H1 (cell line): ENCODE results near the gene CCNG2. TPM values are rescaled to one million over a fixed set of nuclear protein-coding genes. Genes with fewer than 3 reads are reported as not detected.
A peak's percentile ranks its signal among the peaks of the same experiment; 100 is the strongest.

Source experiments
- BACH1 ChIP-seq: IDR thresholded peaks from 2 replicates; pipeline ENCODE4 v1.6.1; 2012; ENCODE audit warnings: low read length, improper control_type of control experiment
- GTF2F1 ChIP-seq: IDR thresholded peaks from 2 replicates; pipeline ENCODE4 v1.6.1; 2012; ENCODE audit warnings: low read depth, low read length, improper control_type of control experiment, borderline replicate concordance
- HDAC2 ChIP-seq, 2 experiments: fragments of 300-600 bp in 1 of 2; sonication (generic) in 1 of 2; IDR thresholded peaks; 2 replicates each; pipeline ENCODE4 v1.6.1; 2011 to 2012; ENCODE audit warnings: low read depth in 2 of 2, low read length in 2 of 2, mild to moderate bottlenecking in 2 of 2, moderate library complexity in 2 of 2, borderline replicate concordance in 1 of 2, inconsistent platforms in 1 of 2
- HDAC6 ChIP-seq: IDR thresholded peaks from one replicate; pipeline ENCODE4 v1.7.1; 2012; ENCODE audit warnings: low read depth, mild to moderate bottlenecking, inconsistent platforms, low read length, moderate library complexity
- KDM1A ChIP-seq: fragments of 200-600, 300-600 bp; sonication (generic); IDR thresholded peaks from 2 replicates; pipeline ENCODE4 v1.7.1; 2016; ENCODE audit warnings: mild to moderate bottlenecking, low read length, borderline replicate concordance
- NRF1 ChIP-seq: IDR thresholded peaks from 2 replicates; pipeline ENCODE4 v1.6.1; 2011; ENCODE audit warnings: mild to moderate bottlenecking, low read depth, low read length, improper control_type of control experiment
- PHF8 ChIP-seq: fragments of 200-600 bp; sonication (generic); conservative IDR thresholded peaks from 2 replicates; pipeline ENCODE4 v1.7.1; 2012; ENCODE audit warnings: low read depth, mild to moderate bottlenecking, inconsistent platforms, low read length, moderate library complexity
- RAD21 ChIP-seq, 2 experiments: IDR thresholded peaks in 1 of 2; conservative IDR thresholded peaks in 1 of 2; 2 replicates each; pipeline ENCODE4 v1.6.1; 2011; ENCODE audit warnings: low read depth in 2 of 2, low read length in 2 of 2, improper control_type of control experiment in 1 of 2, inconsistent platforms in 1 of 2, mild to moderate bottlenecking in 1 of 2, moderate library complexity in 1 of 2
- RFX5 ChIP-seq: IDR thresholded peaks from 2 replicates; pipeline ENCODE4 v1.6.1; 2011; ENCODE audit warnings: low read depth, low read length, improper control_type of control experiment, borderline replicate concordance
- SIRT6 ChIP-seq: IDR thresholded peaks from one replicate; pipeline ENCODE4 v1.7.1; 2012; ENCODE audit warnings: low read length, inconsistent platforms
- SP1 ChIP-seq: IDR thresholded peaks from 2 replicates; pipeline ENCODE4 v1.6.1; 2011; ENCODE audit warnings: low read depth, low read length
- SRF ChIP-seq: IDR thresholded peaks from 2 replicates; pipeline ENCODE4 v1.6.1; 2011; ENCODE audit warnings: mild to moderate bottlenecking, low read depth, low read length, moderate library complexity
- TAF7 ChIP-seq: optimal IDR thresholded peaks from 2 replicates; pipeline ENCODE3; 2011; ENCODE audit warnings: low read depth, mild to moderate bottlenecking, inconsistent platforms, low read length, moderate library complexity, borderline replicate concordance
- TBP ChIP-seq: IDR thresholded peaks from 2 replicates; pipeline ENCODE4 v1.6.1; 2011; ENCODE audit warnings: low read depth, low read length, improper control_type of control experiment
- TEAD4 ChIP-seq: IDR thresholded peaks from 2 replicates; pipeline ENCODE4 v1.6.1; 2012; ENCODE audit warnings: low read depth, low read length, inconsistent platforms, mixed read lengths
- YY1 ChIP-seq: IDR thresholded peaks from 2 replicates; pipeline ENCODE4 v1.6.1; 2011; ENCODE audit warnings: low read depth, mild to moderate bottlenecking, low read length
- ZNF274 ChIP-seq: IDR thresholded peaks from 2 replicates; pipeline ENCODE4 v1.7.0; 2012; ENCODE audit warnings: low read length, borderline replicate concordance; ENCODE audit errors: extremely low read depth
- polyA plus RNA-seq, 7 experiments: library from polyadenylated mRNA; depleted of rRNA in 3 of 7; stranded (reverse) in 5 of 7; unstranded in 2 of 7; fragments of >200 nt in 5 of 7; fragments of 200-250 nt in 2 of 7; gene quantifications; 1 replicate in 5 of 7; 2 replicates in 1 of 7; 4 replicates in 1 of 7; pipeline versions ENCODE4 v1.2.1 to v1.2.3, GENCODE V29; 2011 to 2013; ENCODE audit warnings: missing spikeins in 2 of 7, mixed read lengths in 2 of 7
- total RNA-seq: library from RNA; stranded (reverse); fragmentation: NEBNext Ultra II Directional; extraction: Animal tissue kit (Norgen Biotek cat#: 25700); gene quantifications from 2 replicates; pipeline ENCODE4 v1.2.1, GENCODE V29; 2021
- TF ChIP-seq, protein P1 (sequence below): IDR thresholded peaks from 2 replicates; pipeline ENCODE4 v1.6.1; 2012; ENCODE audit warnings: low read length, inconsistent platforms
- TF ChIP-seq, protein P2 (sequence below): IDR thresholded peaks from 2 replicates; pipeline ENCODE4 v1.6.1; 2012; ENCODE audit warnings: inconsistent platforms

Gene CCNG2
- total and polyA plus RNA-seq, 2 of the 8 experiments (the other 6 are each of a cell fraction or from before 2014, with no cell fraction given) = 3.5 to 13.9 TPM

DNA sequence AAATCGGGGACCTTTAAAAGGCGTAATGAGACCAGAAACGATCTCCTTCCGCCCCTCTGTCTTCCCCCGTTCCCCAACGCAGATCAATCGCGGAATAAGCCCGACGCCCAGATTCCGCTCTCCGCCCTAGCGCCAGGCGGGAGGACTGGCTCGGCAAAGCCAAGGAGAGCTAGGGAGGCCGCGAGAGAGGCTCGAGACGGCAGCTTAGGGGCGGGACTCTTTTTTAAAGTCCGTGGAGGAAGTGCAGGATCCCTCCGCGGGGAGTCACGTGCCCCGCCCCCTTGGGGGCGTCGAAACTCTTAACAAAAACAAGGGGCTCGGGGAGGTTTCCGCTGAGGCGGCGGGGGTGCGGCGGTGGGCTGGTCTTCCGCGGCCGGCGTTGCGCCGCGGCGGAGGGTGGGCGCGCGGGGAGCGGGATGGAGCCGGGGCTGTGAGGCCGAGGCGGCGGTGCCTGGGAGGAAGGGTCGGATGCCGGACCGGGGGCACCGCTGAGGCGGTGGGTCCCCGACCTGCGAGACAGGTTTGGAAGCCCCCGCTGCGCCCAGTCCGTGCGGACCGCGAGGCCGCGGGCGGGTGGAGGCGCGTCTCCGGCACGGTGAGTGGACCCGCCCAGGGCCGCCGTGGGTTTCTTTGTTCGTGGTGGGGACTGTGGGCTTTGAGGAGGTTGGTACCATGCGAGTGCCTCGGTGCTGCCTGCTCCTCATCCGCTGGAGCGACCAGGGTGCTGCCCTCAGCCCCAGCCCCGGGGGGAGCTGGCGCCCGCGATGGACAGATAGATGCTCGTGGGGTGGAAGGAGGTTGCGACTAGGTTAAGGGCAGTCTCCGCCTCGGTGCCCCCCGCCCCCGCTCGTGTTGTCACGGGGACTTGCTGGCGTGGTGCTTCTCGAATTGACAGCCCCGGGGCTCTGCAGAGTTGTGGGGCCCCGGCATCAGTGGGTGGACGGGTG lies at the start of gene CCNG2 (continued):
- TF ChIP-seq GTF2F1 (no peak), SRF (no peak), HDAC2 (IDR thresholded peaks at IDR 0.05; ENCODE audit: borderline replicate concordance in 1 of 2, low read depth in 2 of 2, low read length in 2 of 2) (peak; percentile 54 to 92; a peak in 1 of 4 replicates), HDAC6 (no peak), SP1 (no peak), KDM1A (no peak), BACH1 (peak; percentile 11; the same call in 1 of the 2 replicates), PHF8 (peak; percentile 86), YY1 (no peak), TEAD4 (no peak), SIRT6 (no peak), RFX5 (no peak), NRF1 (no peak), RAD21 (IDR thresholded peaks at IDR 0.05 in 1 of 2, conservative IDR thresholded peaks at IDR 0.05 in 1 of 2; ENCODE audit: low read depth in 2 of 2, low read length in 2 of 2) (no peak), TAF7 (no peak), ZNF274 (no peak), TBP (peak; percentile 81)
- TF ChIP-seq, protein P1, sequence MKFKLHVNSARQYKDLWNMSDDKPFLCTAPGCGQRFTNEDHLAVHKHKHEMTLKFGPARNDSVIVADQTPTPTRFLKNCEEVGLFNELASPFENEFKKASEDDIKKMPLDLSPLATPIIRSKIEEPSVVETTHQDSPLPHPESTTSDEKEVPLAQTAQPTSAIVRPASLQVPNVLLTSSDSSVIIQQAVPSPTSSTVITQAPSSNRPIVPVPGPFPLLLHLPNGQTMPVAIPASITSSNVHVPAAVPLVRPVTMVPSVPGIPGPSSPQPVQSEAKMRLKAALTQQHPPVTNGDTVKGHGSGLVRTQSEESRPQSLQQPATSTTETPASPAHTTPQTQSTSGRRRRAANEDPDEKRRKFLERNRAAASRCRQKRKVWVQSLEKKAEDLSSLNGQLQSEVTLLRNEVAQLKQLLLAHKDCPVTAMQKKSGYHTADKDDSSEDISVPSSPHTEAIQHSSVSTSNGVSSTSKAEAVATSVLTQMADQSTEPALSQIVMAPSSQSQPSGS = peak; percentile 24; the same call in 1 of the 2 replicates
- TF ChIP-seq, protein P2, sequence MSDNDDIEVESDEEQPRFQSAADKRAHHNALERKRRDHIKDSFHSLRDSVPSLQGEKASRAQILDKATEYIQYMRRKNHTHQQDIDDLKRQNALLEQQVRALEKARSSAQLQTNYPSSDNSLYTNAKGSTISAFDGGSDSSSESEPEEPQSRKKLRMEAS = peak; percentile 53
